Hepatocyte (in vitro differentiated cells): Measurements from ENCODE around the gene MORC3.

ENCODE experiments used
- EZH2 ChIP-seq: fragments of 200-600 bp; sonication (generic); IDR thresholded peaks from 2 replicates; pipeline ENCODE4 v1.6.1; 2016; ENCODE audit warnings: antibody characterized with exemption, mild to moderate bottlenecking, borderline replicate concordance
- EZH2phosphoT487 ChIP-seq: fragments of 200-600 bp; sonication (generic); IDR thresholded peaks from one replicate; pipeline ENCODE4 v1.6.1; 2018; ENCODE audit warnings: antibody characterized with exemption, mild to moderate bottlenecking, low read depth, moderate library complexity; ENCODE audit not compliant: unreplicated experiment, severe bottlenecking
- TF ChIP-seq, protein P1 (sequence below): fragments of 200-600 bp; sonication (generic); IDR thresholded peaks from 2 replicates; pipeline ENCODE4 v1.5.1; 2016; ENCODE audit warnings: antibody characterized with exemption, mild to moderate bottlenecking; ENCODE audit not compliant: poor library complexity

DNA sequence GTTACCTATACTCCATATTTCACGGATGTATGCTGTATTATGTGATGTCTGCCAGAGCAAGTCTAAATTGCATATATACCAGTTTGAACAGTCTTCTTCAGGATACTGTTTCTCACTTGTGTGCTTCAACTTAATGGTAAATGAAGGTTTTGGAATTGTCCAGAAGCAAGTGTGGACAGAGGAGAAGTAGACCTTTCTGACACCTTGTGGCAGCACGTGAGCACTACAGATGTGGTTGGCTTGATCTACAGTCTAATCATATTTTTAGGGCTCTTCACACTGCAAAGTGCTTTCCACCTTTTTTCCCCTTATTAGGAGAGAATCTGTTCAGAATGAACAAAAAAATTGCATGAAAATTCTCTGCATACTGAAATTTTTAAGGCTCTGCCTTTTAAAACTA lies 10.9 kb downstream of the MORC3 start:
- TF ChIP-seq EZH2 = no peak
- TF ChIP-seq, protein P1, sequence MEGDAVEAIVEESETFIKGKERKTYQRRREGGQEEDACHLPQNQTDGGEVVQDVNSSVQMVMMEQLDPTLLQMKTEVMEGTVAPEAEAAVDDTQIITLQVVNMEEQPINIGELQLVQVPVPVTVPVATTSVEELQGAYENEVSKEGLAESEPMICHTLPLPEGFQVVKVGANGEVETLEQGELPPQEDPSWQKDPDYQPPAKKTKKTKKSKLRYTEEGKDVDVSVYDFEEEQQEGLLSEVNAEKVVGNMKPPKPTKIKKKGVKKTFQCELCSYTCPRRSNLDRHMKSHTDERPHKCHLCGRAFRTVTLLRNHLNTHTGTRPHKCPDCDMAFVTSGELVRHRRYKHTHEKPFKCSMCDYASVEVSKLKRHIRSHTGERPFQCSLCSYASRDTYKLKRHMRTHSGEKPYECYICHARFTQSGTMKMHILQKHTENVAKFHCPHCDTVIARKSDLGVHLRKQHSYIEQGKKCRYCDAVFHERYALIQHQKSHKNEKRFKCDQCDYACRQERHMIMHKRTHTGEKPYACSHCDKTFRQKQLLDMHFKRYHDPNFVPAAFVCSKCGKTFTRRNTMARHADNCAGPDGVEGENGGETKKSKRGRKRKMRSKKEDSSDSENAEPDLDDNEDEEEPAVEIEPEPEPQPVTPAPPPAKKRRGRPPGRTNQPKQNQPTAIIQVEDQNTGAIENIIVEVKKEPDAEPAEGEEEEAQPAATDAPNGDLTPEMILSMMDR = peak; percentile 64
- no peak for TF ChIP-seq EZH2phosphoT487
